Choroid plexus epithelial cell (primary cell): ENCODE data around the gene LCP1.

ENCODE experiments used
- DNase-seq: peaks from one replicate; pipeline ENCODE4 v3.0.0-alpha.2; 2010; ENCODE audit warnings: low read depth
- H3K4me3 ChIP-seq: 2 replicates; pipeline ENCODE4 v1.5.1; 2011; ENCODE audit warnings: low read depth, mild to moderate bottlenecking, control low read depth, low read length, moderate library complexity
- CTCF ChIP-seq: conservative IDR thresholded peaks from 2 replicates; pipeline ENCODE4 v1.5.1; 2011; ENCODE audit warnings: low read depth, mild to moderate bottlenecking, control low read depth, inconsistent platforms, low read length, moderate library complexity

Gene LCP1

GRCh38 chr13:46077265-46077664 is 104.7 kb downstream of the LCP1 start:
- no peak overlapping the region for H3K4me3 ChIP-seq
- DNase-seq, result no peak

GRCh38 chr13:46076827-46077226 is 105.2 kb downstream of the LCP1 start:
- no peak for TF ChIP-seq CTCF
- DNase-seq, result no peak
- no peak overlapping the region for H3K4me3 ChIP-seq

More at GRCh38 chr13:46077265-46077664, 104.7 kb downstream of the LCP1 start:
- no peak for TF ChIP-seq CTCF
